ENCODE measurements around the gene IAPP.
"Not testable (repeated sequence)": the region's sequence is repeated elsewhere in the genome, so short reads cannot be mapped to it uniquely, and the experiment has no call there.

IAPP gene

GRCh38 chr12:21381320-21381719 is 8.6 kb downstream of the IAPP start:
- not testable (repeated sequence) for DNase-seq

GRCh38 chr12:21384261-21384660 is 11.6 kb downstream of the IAPP start:
- DNase-seq: no peak

- no peak for DNase-seq
These were observed 14.5 kb downstream of the IAPP start for GRCh38 chr12:21387174-21387573.

GRCh38 chr12:21392384-21392783 is 19.7 kb downstream of the IAPP start:
- DNase-seq: no peak

GRCh38 chr12:21394828-21395626 is 22.3 kb downstream of the IAPP start:
- not testable (repeated sequence) for DNase-seq

- DNase-seq: no peak
These were observed 40.9 kb downstream of the IAPP start for GRCh38 chr12:21413369-21414277.

GRCh38 chr12:21416511-21417121 is 43.9 kb downstream of the IAPP start:
- no peak for DNase-seq

GRCh38 chr12:21418398-21418797 is 45.7 kb downstream of the IAPP start:
- not testable (repeated sequence) for DNase-seq

- not testable (repeated sequence) for DNase-seq
These were observed 46.5 kb downstream of the IAPP start for GRCh38 chr12:21419009-21419699.

- no peak for DNase-seq
These were observed 55.5 kb downstream of the IAPP start for GRCh38 chr12:21428241-21428640.
